ENCODE results near the gene SLC4A11.

Gene SLC4A11

GRCh38 chr20:3227936-3228749 lies 10.8 kb downstream of the SLC4A11 start:
- no peak for TF ChIP-seq CTCF (IDR thresholded peaks at IDR 0.05; ENCODE audit: low read depth, low read length)
- H3K4me3 ChIP-seq (ENCODE audit: low read depth, low read length): no peak overlapping the region

GRCh38 chr20:3227506-3227905 lies 11.5 kb downstream of the SLC4A11 start:
- TF ChIP-seq CTCF (IDR thresholded peaks at IDR 0.05; ENCODE audit: low read depth, low read length): no peak
- H3K4me3 ChIP-seq (ENCODE audit: low read depth, low read length): no peak overlapping the region

DNA sequence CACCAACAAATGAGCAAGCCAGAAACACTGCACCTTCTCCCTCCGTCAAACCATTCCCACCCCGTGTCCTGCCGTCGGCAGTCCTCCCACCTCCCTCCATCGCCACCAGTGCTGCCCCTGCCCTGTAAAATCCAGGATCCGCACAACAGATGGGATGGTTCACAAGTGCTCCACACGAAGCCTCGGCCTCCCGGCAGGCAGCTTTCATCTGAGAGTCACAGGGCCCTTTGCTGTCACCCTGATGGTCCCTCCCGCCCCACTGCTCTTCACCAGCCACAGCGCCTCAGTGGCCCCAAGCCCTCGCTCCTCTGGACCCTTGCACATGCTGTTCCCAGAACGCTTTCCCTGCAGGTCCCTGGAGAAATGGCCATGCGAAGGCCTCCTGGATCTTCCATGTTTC lies 12.1 kb downstream of the SLC4A11 start:
- no peak for TF ChIP-seq CTCF (IDR thresholded peaks at IDR 0.05; ENCODE audit: low read depth, low read length)
- H3K4me3 ChIP-seq (ENCODE audit: low read depth, low read length): no peak overlapping the region

- H3K4me3 ChIP-seq (ENCODE audit: low read depth, low read length): no peak overlapping the region
- TF ChIP-seq CTCF (IDR thresholded peaks at IDR 0.05; ENCODE audit: low read depth, low read length): no peak
These were observed 12.9 kb downstream of the SLC4A11 start for GRCh38 chr20:3226093-3226492.

DNA sequence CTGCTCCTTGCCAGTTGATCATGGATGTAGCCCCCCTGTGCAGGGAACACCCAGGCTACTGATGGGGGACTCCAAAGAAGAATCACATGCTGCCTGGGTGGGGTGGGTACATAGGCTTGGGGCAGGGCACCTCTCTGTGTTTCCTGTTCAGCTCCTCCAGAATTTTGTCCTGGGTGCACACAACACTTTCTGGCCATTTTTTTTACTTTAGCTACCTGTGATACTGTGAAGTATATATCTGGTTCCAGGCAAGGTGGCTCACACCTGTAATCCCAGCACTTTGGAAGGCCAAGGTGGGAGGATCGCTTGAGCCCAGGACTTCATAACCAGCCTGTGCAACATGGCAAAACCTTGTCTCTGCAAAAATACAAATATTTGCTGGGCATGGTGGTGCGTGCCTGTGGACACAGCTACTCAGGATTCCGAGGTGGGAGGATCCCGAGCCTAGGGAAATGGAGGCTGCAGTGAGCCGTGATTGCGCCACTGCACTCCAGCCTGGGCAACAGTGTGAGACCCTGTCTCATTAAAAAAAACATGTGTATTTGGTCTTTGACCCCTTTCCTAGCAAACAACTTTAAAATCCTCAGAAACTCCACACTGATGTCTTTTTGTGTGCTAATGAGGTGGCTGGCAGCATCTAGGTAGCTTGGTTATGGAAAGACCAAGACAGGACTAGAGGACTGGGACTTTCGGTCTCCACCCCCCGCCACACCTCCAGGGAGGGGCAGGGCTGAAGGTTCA lies 14.1 kb downstream of the SLC4A11 start:
- TF ChIP-seq CTCF (IDR thresholded peaks at IDR 0.05; ENCODE audit: low read depth, low read length): no peak

DNA sequence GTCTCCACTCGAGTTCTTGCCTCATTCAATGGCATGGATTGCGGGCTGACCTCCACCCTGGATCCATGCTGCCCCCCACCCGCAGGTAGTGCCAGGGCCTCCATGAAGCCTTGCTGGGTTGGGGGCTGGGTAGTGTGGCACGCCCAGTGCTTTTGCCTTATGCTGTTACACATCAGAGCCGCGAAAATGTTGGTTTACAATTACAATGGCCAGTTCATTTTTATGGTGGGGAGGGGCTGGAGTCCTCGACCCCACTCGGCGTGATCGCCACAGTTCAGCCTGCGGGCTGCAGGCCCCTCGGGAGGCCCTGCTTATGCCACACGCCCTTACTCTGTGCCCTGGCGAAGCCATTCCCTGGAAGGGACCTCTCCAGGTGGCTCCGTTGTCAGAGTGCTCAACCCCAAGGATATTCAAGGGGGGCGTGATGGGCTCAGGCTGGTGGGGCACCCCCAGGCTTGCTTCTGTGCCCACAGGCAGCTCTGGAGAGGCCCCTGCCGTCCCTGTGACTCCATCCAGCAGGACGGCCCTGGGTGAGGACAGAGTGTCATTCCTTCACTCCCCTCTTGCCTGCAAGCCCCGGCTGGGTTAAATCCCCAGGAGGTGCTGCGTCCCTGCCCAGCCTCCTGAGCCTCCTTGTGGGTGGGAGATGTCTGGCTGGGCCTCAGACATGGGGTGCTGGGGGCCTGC lies 14.9 kb downstream of the SLC4A11 start:
- no peak overlapping the region for H3K4me3 ChIP-seq (ENCODE audit: low read depth, low read length)
- no peak for TF ChIP-seq CTCF (IDR thresholded peaks at IDR 0.05; ENCODE audit: low read depth, low read length)

More for the DNA sequence above, 14.1 kb downstream of the SLC4A11 start:
- no peak overlapping the region for H3K4me3 ChIP-seq (ENCODE audit: low read depth, low read length)

DNA sequence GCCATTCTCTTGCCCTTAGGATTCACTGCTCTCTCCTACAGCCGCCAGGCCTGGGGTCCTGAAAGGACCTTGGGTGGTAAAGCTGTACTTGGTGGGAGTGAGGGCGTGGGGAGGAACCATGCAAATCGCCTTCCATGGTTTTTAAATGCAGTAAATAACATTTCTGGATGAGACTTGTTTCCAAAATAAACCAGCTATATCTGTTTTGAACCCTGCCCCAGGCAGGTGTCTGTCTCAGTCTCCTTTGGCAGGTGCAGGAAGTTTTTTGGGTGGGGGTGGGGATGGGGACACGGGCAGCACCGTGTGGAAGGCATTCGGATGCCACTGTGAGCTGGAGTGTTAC lies 15.4 kb downstream of the SLC4A11 start:
- no peak for TF ChIP-seq CTCF (IDR thresholded peaks at IDR 0.05; ENCODE audit: low read depth, low read length)
- no peak overlapping the region for H3K4me3 ChIP-seq (ENCODE audit: low read depth, low read length)

Data from WI38 (cell line).